ELR (cell line): ENCODE results near the gene ATAD3C.
"Not testable (repeated sequence)": the region's sequence is repeated elsewhere in the genome, so short reads cannot be mapped to it uniquely, and the experiment has no call there.

ENCODE experiments used
- DNase-seq: peaks from one replicate; pipeline ENCODE4 v3.0.0-alpha.2; 2015; ENCODE audit warnings: low read depth

Gene ATAD3C

DNA sequence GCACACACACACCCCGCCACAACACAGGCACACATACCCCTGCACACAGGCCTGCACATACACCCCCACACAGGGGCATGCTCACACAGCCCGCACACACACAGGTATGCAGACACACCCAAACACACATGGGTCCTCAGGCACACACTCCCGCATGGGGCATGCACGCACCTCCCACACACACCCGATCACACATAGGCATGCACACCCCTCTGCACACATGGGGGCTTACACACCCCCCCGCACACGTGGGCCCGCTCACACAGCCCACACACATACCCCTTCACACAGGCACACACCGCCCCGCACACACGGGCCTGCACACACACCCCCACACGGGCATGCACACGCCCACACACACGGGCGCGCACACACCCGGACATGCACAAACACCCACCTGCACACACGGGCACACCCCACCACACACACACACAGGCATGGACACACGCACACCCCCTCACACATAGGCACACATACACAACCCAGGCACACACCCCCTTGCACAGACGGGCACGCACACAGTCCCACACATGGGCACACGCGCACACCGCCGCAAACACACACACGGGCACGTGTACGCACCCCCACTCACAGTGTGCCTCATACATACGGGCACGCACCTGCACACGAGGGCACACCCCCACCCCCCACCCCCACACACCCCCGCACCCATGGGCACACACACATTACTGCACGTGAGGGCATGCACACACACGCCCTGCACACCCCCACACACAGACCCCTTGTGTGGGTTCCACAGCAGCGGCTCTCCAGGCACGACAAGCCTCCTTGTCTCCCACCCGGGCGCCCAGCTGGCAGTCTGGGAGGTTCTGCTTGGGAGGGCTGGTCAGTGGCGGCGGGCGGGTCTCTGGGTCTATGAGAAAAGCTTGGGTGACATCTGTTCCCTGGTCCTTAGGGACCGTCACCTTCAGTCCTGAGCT lies 30.3 kb downstream of the ATAD3C start:
- DNase-seq = no peak

DNA sequence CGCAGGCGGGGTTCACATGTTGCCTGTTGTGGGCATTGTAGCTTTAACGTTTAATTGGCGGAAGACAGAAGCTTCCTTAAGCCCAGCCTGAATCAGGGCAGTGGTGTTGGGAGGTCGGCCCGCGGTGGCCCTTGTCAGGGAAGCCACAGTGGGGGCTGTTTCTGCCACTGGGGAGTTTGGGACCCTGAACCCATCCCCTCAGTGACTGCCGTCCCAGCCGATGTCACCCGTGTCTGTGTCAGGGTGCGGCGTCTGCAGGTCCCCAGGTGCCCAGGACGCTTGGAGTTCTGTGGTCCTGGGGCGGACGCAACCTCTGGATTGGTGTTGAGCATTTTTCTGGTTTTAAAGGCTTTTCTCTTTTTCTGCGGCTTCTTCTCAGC lies 31.0 kb downstream of the ATAD3C start:
- not testable (repeated sequence) for DNase-seq

DNA sequence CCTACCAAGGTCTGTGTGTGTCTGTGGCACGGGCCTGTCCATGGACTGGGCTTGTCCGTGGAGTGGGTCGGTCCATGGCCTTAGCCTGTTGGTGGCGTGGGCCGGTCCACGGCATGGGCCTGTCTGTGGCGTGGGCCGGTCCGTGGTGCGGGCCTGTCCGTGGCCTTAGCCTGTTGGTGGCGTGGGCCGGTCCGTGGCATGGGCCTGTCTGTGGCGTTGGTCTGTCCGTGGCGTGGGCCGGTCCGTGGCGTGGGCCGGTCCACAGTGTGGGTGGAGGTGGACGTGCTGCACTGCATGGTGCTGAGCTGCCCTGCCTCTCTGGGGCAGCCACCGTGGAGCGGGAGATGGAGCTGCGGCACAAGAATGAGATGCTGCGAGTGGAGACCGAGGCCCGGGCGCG lies 32.3 kb downstream of the ATAD3C start:
- not testable (repeated sequence) for DNase-seq

- DNase-seq = no peak
These were observed 33.4 kb downstream of the ATAD3C start for GRCh38 chr1:1482856-1483255.

DNA sequence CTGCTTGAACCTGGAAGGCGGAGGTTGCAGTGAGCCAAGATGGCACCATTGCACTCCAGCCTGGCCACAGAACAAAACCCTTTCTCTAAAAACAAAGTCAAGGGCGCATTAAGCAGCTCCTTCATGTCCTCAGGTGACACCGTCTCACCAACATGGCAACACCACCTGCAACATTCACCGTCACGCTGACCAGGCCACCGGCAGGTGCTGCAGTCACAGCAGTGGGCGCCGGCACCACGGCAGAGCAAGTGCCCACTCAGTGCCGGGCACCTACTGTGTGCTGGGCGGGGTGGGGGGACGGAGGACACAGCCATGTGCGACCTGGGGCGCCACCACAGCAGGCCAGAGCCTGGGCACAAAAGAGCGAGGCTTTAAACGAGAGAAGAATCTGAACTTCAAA lies 34.2 kb downstream of the ATAD3C start:
- no peak for DNase-seq

GRCh38 chr1:1484976-1485750 lies 35.7 kb downstream of the ATAD3C start:
- not testable (repeated sequence) for DNase-seq

GRCh38 chr1:1485755-1486317 lies 36.3 kb downstream of the ATAD3C start:
- not testable (repeated sequence) for DNase-seq

DNA sequence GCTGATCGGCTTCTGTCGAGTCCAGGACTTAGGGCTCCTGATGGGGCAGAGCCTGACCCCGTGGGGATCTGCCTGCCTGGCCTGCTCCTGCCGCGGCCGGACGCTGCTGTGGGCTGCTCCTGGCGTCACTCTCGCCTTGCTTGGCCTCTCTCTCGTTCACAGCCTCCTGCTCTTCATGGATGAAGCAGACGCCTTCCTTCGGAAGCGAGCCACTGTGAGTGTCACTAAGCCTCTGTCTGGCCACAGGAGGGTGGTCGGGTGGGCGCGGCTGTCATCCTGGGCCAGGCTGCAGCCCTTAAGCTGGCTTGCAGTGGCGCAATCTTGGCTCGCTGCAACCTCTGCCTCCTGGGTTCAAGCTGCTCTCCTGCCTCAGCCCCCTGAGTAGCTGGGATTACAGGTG lies 38.2 kb downstream of the ATAD3C start:
- no peak for DNase-seq

- no peak for DNase-seq
These were observed 39.7 kb downstream of the ATAD3C start for GRCh38 chr1:1489231-1489630.

DNA sequence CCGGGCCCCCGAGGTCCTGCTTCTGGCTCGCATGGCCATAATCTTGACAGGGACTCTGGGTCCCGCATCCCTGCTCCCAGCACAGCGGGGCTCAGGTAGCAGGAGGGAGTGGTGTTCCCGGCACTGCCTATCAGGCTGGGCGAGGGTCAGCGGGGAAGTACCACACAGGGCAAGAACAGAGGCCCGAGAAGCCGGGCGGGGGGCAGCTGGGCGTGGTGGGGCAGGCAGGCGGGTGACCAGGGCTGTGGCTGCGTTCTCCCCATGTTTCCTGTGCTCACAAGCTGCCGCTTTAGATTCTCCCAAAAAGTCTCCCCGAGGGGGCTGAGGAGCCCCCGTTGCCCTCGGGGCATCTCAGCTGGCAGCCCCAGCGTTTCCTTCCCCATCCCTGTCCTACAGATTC lies 40.4 kb downstream of the ATAD3C start:
- DNase-seq = no peak

DNA sequence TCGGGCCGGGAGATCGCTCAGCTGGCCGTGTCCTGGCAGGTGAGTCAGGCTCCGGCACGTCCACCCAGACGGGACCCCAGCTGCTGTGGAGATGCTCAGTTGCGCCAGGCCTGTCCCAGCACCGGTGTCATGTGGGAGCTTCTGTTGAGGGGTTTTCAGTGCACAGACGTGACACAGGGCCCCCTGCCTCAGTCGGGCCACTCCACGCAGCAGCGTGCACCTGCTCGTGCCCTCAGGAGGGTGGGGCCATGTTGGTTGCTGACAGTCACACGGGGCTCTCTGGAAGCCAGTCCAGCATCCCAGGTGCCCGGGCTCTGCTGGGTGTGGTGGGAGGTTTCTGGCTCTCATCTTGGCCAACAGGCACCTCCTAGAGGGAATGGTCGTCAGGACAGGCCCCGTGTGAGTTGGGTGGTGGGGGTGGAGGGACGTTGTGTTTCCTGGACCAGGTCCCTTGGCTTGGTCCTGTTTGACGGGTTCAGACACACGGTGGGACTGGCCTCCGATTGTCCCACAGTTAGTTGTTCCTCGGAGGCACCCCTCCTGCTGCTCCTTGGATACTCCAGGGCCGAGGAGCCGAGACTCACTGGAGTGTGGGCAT lies 41.2 kb downstream of the ATAD3C start:
- DNase-seq = no peak

- no peak for DNase-seq
These were observed 42.1 kb downstream of the ATAD3C start for GRCh38 chr1:1491601-1492000.

GRCh38 chr1:1494311-1494710 lies 44.8 kb downstream of the ATAD3C start:
- DNase-seq = not testable (repeated sequence)

DNA sequence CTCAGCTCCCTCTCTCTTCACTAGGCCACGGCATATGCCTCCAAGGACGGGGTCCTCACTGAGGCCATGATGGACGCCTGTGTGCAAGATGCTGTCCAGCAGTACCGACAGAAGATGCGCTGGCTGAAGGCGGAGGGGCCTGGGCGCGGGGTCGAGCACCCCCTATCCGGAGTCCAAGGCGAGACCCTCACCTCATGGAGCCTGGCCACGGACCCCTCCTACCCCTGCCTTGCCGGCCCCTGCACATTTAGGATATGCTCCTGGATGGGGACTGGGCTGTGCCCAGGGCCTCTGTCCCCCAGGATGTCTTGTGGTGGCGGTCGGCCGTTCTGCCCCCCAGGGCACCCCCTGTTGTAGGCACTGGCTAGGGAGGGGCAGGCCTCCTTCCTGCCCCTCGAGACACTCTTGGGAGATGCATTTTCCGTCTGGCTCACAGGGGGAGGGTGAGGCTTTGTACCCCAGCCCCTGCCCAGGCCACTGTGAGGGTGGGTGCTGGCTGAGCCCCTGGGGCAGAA lies 46.0 kb downstream of the ATAD3C start:
- DNase-seq = not testable (repeated sequence)

DNA sequence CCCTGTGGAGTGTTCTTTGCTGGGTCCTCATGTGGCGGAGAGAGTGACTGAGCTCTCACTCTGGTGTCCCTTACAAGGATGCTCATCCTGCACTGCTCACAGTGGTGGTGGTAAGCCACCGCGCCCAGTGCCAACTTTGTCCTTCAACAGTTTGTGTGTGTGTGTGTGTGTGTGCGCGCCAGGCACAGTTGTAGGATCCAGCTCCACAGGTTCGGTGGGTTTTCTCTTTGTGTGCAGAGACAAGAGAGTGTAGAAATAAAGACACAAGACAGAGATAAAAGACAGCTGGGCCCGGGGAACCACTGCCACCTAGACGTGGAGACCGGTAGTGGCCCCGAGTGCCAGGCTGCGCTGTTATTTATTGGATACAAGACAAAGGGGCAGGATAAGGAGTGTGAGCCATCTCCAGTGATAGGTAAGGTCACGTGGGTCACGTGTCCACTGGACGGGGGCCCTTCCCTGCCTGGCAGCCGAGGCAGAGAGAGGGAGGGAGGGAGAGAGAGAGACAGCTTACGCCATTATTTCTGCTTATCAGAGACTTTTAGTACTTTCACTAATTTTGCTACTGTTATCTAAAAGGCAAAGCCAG lies 55.4 kb downstream of the ATAD3C start:
- DNase-seq = peak; percentile 66

DNA sequence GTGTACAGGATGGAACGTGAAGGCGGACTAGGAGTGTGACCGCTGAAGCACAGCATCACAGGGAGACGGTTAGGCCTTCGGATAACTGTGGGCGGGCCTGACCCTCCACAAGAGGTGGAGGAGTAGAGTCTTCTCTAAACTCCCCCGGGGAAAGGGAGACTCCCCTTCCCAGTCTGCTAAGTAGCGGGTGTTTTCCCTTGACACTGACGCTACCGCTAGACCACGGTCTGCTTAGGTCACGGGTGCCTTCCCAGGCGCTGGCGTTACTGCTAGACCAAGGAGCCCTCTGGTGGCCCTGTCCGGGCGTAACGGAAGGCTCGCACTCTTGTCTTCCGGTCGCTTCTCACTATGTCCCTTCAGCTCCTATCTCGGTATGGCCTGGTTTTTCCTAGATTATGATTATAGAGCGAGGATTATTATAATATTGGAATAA lies 55.9 kb downstream of the ATAD3C start:
- peak; percentile 42 for DNase-seq

- not testable (repeated sequence) for DNase-seq
These were observed 56.3 kb downstream of the ATAD3C start for GRCh38 chr1:1505801-1506200.

- DNase-seq = no peak
These were observed 57.8 kb downstream of the ATAD3C start for GRCh38 chr1:1507305-1507704.

DNA sequence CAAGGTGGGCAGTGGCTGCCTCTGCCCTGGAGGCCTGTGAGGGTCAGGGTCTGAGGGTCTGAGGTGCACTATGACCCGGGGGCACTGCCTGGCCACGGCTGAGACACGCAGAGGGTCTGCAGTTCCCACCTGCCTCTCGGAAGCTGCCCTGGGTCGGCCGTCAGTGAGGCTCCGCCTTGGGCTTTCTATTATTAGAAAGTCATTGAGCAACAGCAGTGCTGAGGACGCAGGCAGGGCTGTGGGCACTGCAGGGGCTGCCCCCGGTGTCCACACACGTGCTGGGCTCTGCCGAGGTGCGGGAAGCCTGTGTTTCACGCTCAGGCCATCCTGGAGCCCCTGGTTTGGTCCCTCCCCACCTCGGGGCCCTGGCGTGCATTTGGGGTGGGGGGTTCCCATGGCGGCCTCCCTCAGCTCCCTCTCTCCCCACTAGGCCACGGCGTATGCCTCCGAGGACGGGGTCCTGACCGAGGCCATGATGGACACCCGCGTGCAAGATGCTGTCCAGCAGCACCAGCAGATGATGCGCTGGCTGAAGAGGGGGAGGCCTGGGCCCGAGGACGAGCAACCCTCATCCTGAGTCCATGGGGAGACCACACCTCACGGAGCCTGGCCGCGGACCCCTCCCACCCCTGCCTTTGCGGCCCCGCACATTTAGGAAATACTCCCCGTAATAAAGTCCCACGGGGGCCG lies 59.4 kb downstream of the ATAD3C start:
- DNase-seq = not testable (repeated sequence)

DNA sequence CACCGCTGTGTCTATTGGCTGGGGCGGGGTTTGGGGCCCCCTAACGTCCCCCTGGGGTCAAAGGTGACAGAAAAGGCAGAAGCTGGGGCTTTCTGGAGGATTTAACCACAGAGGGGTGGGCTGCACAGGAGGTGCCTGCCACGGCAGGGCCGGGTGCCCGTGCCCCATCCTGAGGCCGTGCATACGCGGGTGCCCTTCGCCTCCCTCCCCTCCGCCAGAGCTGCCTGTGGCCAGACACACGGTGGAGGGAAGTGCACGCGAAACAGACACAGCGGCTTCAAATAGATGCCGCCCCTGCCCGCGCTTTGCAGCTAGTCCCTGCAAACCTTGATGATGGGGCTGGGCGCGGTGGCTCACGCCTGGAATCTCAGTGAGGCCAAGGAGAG lies 60.0 kb downstream of the ATAD3C start:
- DNase-seq = not testable (repeated sequence)

- peak; percentile 39 for DNase-seq
These were observed 61.5 kb downstream of the ATAD3C start for GRCh38 chr1:1510912-1511532.
